SKM-1 treated with dmso at 0.1 percent for 144 hours (cell line): ENCODE data around the gene UTP14C.
A peak's percentile ranks its signal among the peaks of the same experiment; 100 is the strongest.
"Not testable (repeated sequence)": the region's sequence is repeated elsewhere in the genome, so short reads cannot be mapped to it uniquely, and the experiment has no call there.

Experiments
- DNase-seq: peaks from one replicate; lab custom pipeline; 2025; ENCODE audit not compliant: unreplicated experiment; lab: John Stamatoyannopoulos, UW

UTP14C gene

DNA sequence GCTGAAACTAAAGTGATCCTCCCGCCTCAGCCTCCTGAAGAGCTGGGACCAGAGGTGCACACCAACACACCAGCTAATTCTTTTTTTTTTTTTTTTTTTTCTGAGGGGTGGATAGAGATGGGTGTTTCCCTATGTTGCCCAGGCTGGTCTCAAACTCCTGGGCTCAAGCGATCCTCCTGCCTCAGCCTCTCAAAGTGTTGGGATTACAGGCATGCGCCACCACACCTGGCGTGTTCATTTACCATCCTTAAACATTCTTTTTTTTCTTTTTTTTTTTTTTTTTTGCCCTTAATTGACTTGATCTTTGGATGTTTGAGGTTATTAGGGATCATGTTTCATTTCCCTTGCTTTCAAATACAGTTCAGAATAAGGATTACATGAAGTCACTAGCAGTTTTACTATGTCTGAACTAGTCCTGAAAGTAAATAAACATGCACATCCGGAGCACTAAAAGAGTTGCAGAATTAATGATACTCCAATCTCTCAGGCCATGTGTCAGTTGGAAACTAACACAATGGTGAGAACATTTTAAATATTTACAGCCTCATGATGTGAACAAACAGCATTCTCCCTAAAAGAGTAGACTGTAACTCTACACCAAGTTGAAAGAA is 10.2 kb downstream of the UTP14C start:
- DNase-seq = no peak

DNA sequence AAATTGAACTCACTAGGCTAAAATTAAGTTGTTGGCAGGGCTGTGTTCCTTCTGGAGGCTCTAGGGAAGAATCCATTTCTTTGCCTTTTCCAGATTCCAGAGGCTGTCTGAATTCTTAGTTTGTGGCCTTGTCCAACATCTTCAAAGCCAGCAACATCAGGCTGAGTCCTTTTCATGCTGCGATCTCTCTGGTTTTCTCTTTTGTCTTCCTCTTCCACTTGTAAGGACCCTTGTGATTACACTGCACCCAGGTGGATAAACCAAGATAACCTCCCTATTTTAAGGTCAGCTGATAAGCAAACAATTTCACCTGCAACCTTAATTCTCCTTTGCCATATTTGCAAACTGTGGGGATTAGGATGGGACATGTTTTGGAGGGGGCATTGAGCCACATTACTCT is 11.5 kb downstream of the UTP14C start:
- DNase-seq = no peak

DNA sequence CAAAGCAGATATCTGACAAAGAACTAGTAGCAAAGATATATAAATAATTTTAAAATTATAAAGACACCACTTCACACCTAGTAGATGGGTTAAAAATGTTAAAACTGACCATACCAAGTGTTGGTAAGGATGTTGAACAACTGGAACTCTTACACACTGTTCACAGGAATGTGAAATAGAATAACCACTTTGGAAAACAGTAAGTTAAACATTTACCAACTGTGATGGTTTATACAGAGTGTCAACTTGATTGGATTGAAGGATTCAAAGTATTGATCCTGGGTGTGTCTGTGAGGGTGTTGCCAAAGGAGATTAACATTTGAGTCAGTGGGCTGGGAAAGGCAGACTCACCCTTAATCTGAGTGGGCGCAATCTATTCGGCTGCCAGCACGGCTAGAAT is 19.2 kb downstream of the UTP14C start:
- no peak for DNase-seq

DNA sequence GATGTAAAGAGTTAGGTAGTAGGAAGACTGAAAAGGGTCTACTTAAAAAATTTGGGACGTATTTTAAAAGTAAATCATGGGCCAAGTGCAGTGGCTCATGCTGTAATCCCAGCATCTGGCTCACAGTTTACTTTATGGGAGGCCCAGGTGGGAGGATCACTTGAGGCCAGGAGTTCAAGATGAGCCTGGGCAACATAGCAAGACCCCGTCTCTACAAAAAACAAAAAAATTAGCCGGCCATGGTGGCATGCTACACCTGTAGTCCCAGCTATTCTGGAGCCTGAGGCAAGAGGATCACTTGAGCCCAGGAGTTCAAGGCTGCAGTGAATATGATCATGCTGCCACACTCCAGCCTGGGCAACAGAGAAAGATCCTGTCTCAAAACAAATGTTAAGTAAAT is 23.0 kb downstream of the UTP14C start:
- no peak for DNase-seq

DNA sequence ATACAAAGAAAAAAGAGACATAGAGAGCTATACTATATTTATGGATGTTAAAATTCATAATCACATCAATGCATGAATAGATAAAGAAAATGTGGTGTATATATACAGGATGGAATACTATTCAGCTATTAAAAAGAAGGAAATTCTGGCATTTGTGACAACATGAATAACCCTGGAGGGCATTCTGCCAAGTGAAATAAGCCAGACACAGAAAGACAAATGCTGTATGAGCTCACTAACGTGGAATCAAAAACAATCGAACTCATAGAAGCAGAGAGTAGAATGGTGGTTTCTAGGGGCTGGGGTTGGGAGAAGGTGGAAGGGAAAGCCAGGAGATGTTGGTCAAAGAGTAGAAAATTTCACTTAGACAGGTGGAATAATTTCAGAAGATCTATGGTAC is 24.0 kb downstream of the UTP14C start:
- DNase-seq = no peak

DNA sequence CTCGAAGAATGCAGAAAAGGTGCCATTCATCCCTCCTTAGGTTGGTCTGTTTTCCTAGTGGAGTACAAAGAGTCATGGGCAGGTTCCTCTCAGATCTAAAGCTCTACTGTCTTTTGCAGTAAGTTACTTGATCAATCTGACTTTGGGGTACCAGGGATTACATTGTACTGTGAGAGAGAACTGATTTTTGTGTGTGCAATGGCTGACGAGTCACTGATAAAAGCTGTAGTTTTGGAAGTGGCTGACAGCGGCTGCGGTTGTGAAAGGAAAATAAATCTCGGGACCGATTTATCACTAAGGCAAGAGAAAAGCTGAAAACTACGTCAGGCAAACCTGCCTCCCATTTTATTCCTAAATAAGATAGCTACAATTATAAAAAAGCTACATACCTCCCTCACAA is 26.9 kb downstream of the UTP14C start:
- DNase-seq = no peak

DNA sequence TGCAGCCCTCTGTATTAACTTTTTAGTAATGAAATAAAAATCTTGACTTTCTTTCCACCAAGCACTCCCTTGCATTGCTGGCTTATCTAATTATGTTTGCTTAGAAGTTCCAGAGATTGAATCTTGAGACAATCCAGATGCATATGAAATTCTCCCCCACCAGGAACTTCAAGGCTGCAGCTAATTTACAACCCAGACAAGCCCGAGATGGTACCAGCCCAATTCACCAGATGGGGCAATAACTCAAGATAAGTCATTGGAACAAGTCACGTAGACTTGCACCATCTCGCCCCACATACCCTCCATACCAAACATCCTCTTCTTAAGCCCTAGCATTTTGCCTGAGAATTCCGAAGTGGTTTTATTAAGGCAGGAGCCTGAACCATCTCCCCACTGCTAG is 29.0 kb downstream of the UTP14C start:
- no peak for DNase-seq

DNA sequence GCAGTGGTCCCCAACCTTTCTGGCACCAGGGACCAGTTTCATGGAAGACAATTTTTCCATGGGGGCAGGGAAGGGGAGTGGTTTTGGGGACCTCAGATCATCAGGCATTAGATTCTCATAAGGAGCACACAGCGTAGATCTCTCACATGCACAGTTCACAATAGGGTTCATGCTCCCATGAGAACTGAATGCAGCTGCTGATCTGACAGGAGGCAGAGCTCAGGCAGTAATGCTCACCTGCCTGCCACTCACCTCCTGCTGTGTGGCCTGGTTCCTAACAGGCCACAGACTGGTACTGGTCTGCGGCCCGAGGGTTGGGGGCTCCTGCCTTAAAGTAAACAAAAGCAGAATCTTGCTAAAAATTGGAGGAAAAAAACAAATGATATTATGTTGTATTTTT is 36.6 kb downstream of the UTP14C start:
- not testable (repeated sequence) for DNase-seq

DNA sequence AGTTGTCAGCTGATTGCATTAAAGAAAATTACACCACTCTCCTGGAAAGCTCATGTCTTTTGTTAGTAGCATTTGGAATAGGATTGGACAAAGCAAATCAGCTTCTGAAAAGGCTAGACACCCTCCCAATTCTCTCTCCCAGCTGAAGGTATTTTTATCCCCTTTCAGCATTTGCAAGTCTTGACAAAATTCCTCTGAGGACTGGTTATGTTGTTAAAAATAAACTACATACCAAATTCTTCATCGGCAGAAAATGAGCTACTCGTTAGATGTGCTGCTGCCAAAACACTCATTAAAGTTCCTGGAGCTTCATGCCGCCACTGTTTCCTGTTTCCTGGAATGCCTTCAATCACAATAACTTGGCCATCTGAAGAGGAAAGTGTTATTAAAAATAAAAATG is 37.1 kb downstream of the UTP14C start:
- DNase-seq = no peak

DNA sequence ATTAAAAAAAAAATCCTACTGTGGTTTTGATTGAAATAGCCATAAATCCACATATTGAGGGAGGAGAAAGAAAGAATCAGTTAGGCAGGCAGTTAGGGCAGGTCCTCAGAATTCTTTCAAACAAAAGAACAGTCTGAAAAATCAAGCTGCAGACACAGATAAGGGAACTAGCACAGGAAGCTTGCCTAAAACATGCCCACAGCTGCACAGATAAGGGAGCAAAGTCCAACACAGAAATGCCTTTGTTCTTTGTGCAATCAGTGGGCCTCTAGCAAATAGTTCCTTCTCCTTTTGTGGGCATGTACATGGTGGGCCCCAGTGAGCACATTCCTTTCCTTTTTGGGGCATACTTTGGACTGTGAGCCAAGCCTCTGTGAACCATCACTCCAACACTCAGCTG is 42.7 kb downstream of the UTP14C start:
- DNase-seq = no peak

DNA sequence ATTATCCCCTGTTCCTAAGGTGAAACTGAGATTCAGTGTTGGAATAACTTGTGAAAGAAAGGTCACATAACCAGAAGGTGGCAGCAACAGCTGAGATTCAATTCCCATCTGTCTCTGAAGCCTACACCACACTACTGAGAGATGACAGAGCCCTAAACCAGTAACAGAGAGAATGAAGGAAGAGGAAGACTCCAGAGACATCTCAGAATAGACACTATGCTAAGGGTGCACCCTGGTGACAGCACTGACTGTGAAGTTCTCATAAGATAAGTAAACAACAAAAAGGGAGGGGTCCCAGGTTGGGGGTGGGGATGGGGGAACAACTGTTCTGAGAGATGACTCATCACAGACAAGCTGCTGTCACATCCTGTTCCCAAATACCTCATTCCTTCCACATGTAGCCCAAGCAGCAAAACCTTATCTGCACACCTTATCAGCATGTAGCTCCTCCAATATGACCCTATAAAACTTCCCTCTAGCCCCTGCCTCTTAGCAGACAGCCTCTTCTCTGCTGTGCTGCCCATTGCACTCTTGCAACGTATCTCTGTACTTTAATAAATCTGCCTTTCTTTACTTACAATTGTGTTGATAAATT is 46.5 kb downstream of the UTP14C start:
- peak; percentile 55 for DNase-seq
